Adrenal gland (tissue), 12 donors: Measurements from ENCODE around the gene TKT. TPM values are rescaled to one million over a fixed set of nuclear protein-coding genes. Genes with fewer than 3 reads are reported as not detected.

Experiments
- DNase-seq, 7 donors: peaks; one replicate each; pipeline ENCODE4 v3.0.0-alpha.2; 2019 to 2020
- H3K27ac ChIP-seq, 5 donors: fragments of 200-600 bp; sonication (generic) in 4 of 5; 1 replicate in 3 of 5; 2 replicates in 2 of 5; pipeline versions ENCODE4 v1.5.1 to v1.8.0; 2016 to 2020; ENCODE audit warnings: mild to moderate bottlenecking in 1 of 5
- H3K27me3 ChIP-seq: fragments of 200-600 bp; 2 replicates; pipeline ENCODE4 v1.8.0; 2021
- H3K36me3 ChIP-seq, 2 donors: fragments of 200-600 bp; replicated peaks in 1 of 2; 1 replicate in 1 of 2; 2 replicates in 1 of 2; pipeline versions ENCODE4 v1.5.1 to v1.8.0; 2018 to 2022
- H3K4me1 ChIP-seq, 2 donors: fragments of 200-600 bp; replicated peaks in 1 of 2; 1 replicate in 1 of 2; 2 replicates in 1 of 2; pipeline versions ENCODE4 v1.5.1 to v1.8.0; 2018 to 2021
- H3K4me3 ChIP-seq, 4 donors: fragments of 200-600 bp; sonication (generic) in 3 of 4; one replicate each; pipeline ENCODE4 v1.5.1; 2016 to 2018
- H3K9me3 ChIP-seq, 3 donors: fragments of 200-600 bp; sonication (generic) in 1 of 3; replicated peaks in 1 of 3; 1 replicate in 2 of 3; 2 replicates in 1 of 3; pipeline versions ENCODE4 v1.5.1 to v1.8.0; 2016 to 2021
- CTCF ChIP-seq, 6 experiments: fragments of 450-650 bp in 4 of 6; fragments of 200-600 bp in 2 of 6; sonication (generic) in 1 of 6; IDR thresholded peaks; 1 replicate in 5 of 6; 2 replicates in 1 of 6; pipeline versions ENCODE4 v1.5.1 to v1.8.0; 2016 to 2021; ENCODE audit warnings: antibody characterized with exemption in 6 of 6, mild to moderate bottlenecking in 2 of 6, moderate library complexity in 1 of 6
- POLR2A ChIP-seq, 2 donors: fragments of 450-650 bp; IDR thresholded peaks; one replicate each; pipeline ENCODE4 v1.6.1; 2017; ENCODE audit warnings: antibody characterized with exemption in 2 of 2, mild to moderate bottlenecking in 2 of 2, moderate library complexity in 1 of 2
- WGBS, 4 donors: extraction: QIAGEN DNeasy Blood & Tissue Kit in 2 of 4; methylation state at CpG; one replicate each; pipeline versions ENCODE4 v1.1.5 to v1.1.7; 2013 to 2017; 5-methylcytosine and 5-hydroxymethylcytosine counted together
- intact Hi-C, 2 donors: fragments of 100-400 bp; cut with DNase I; formaldehyde crosslinking; loops; one replicate each; pipeline versions ENCODE4 v1.14.1 to v1.15.0; 2022 to 2023
- polyA plus RNA-seq, 3 donors: library from polyadenylated mRNA; stranded (reverse); fragments of 200-250 nt in 2 of 3; fragments of 350-450 nt in 1 of 3; fragmentation: Illumina TruSeq in 1 of 3; extraction: RNeasy Lipid Tissue Mini Kit (QIAGEN cat#74804) in 1 of 3; gene quantifications; one replicate each; pipeline ENCODE4 v1.2.3, GENCODE V29; 2013 to 2014
- total RNA-seq, 9 donors: library from RNA; depleted of rRNA in 4 of 9; stranded (reverse); fragments of >200 nt in 4 of 9; fragments of 120-200 nt in 1 of 9; fragmentation: NEBNext Ultra II Directional in 1 of 9; extraction: Animal tissue kit (Norgen Biotek cat#: 25700) in 1 of 9; gene quantifications; one replicate each; pipeline versions ENCODE4 v1.1.0 to v1.2.4, GENCODE V29; 2013 to 2023
- donor health status: healthy with polysubstance abuse.
- donor health status: Bipolar disorder and iron deficiency.
- donor health status: DM: yes; HTN: yes; CAD: no.
- donor health status: DM: no; HTN: no; CAD: no.
- donor health status: DM: no; HTN: no; CAD: no.
- donor health status: DM: yes; HTN: yes; CAD: no.

Gene TKT
- total and polyA plus RNA-seq, 12 donors = 131 to 516 (median 276) TPM

- Histone ChIP-seq H3K27me3 (no peaks in the 10 kb centered on the region), H3K9me3 (no peaks in the 10 kb centered on the region), H3K36me3 (peaks cover 0 to 80% of the 10 kb centered on the region in 2 donors), H3K27ac (peak overlapping the region in 1 of 5 donors; percentile 84), H3K4me3 (no peak overlapping the region), H3K4me1 (peaks cover 22 to 38% of the 10 kb centered on the region in 2 donors)
- no peak for DNase-seq
- 89 to 95% (median 95%) methylated on average over 6 to 10 of the region's 10 CpGs; no CpG with 5 or more reads in 1 of the 4 donors for WGBS, 4 donors
- intact Hi-C loops = no loop called here
- TF ChIP-seq CTCF (IDR thresholded peaks at IDR 0.05) = no peak
- no peak for TF ChIP-seq POLR2A (IDR thresholded peaks at IDR 0.05)
These were observed 21.0 kb downstream of the TKT start for GRCh38 chr3:53234841-53235232.

GRCh38 chr3:53234130-53234840 lies 21.5 kb downstream of the TKT start:
- intact Hi-C loops = no loop called here
- 79 to 82% (median 81%) methylated on average over 14 to 15 of the region's 15 CpGs for WGBS, 4 donors
- TF ChIP-seq POLR2A (IDR thresholded peaks at IDR 0.05) (no peak), CTCF (IDR thresholded peaks at IDR 0.05) (no peak)
- Histone ChIP-seq H3K9me3 (no peaks in the 10 kb centered on the region), H3K27me3 (no peaks in the 10 kb centered on the region), H3K4me3 (no peak overlapping the region), H3K4me1 (peaks cover 22 to 38% of the 10 kb centered on the region in 2 donors), H3K36me3 (peaks cover 0 to 80% of the 10 kb centered on the region in 2 donors), H3K27ac (peak overlapping the region in 2 of 5 donors; percentile 57 to 84)
- no peak for DNase-seq

- H3K4me1 ChIP-seq = peaks cover 16 to 27% of the 10 kb centered on the region in 2 donors
- no peaks in the 10 kb centered on the region for H3K9me3 ChIP-seq
- intact Hi-C loops = no loop called here
- peak overlapping the region in 1 of 5 donors; percentile 54 for H3K27ac ChIP-seq
- peak in 1 of 7 donors; percentile 14 for DNase-seq
- TF ChIP-seq CTCF (IDR thresholded peaks at IDR 0.05) (no peak), POLR2A (IDR thresholded peaks at IDR 0.05) (no peak)
- H3K27me3 ChIP-seq = no peaks in the 10 kb centered on the region
- no peak overlapping the region for H3K4me3 ChIP-seq
- WGBS, 4 donors = 56 to 80% (median 77%) methylated on average over 6 to 18 of the region's 18 CpGs
- peaks cover 0 to 82% of the 10 kb centered on the region in 2 donors for H3K36me3 ChIP-seq
These were observed 23.0 kb downstream of the TKT start for GRCh38 chr3:53232641-53233377.
